B cell (primary cell): Measurements from ENCODE around the gene ABHD12B. TPM values are rescaled to one million over a fixed set of nuclear protein-coding genes. Genes with fewer than 3 reads are reported as not detected.

Experiments used
- ATAC-seq: fragments of 200-7000 bp; cut with Tn5 transposase; one replicate; pipeline ENCODE4 v1.10.0; 2021; ENCODE audit warnings: low read depth, mild to moderate bottlenecking, moderate number of reproducible peaks, moderate library complexity
- CTCF ChIA-PET: fragments of 350-600 bp; sonication (Branson Sonifier 250); formaldehyde crosslinking; loops from one replicate; lab custom pipeline; 2021; ENCODE audit warnings: antibody characterized with exemption, inconsistent platforms; lab: Charles Lee
- POLR2A ChIA-PET: fragments of 350-600 bp; sonication (Branson Sonifier 250); formaldehyde crosslinking; loops from one replicate; lab custom pipeline; 2021; ENCODE audit warnings: antibody characterized with exemption; lab: Charles Lee
- DNase-seq: peaks from one replicate; pipeline ENCODE4 v3.0.0; 2013
- H2AFZ ChIP-seq: 2 replicates; pipeline ENCODE4 v1.6.1; 2012; ENCODE audit warnings: mild to moderate bottlenecking, low read depth, low read length; ENCODE audit not compliant: insufficient read depth, poor library complexity, severe bottlenecking
- H3K27ac ChIP-seq, 2 donors: 1 replicate in 1 of 2; 2 replicates in 1 of 2; pipeline ENCODE4 v1.5.1; 2012 to 2013; ENCODE audit warnings: low read length in 2 of 2, mild to moderate bottlenecking in 2 of 2, moderate library complexity in 1 of 2
- H3K27me3 ChIP-seq, 4 experiments: fragments of 200-600 bp in 1 of 4; sonication (generic) in 1 of 4; replicated peaks in 1 of 4; 1 replicate in 2 of 4; 2 replicates in 2 of 4; pipeline versions ENCODE4 v1.6.1 to v1.7.0; 2013 to 2016; ENCODE audit warnings: low read length in 3 of 4, mild to moderate bottlenecking in 2 of 4, mixed read lengths in 1 of 4, moderate library complexity in 1 of 4; ENCODE audit not compliant: insufficient read depth in 4 of 4, control insufficient read depth in 3 of 4; ENCODE audit errors: control extremely low read depth in 1 of 4
- H3K36me3 ChIP-seq, 2 experiments: replicated peaks in 1 of 2; 1 replicate in 1 of 2; 2 replicates in 1 of 2; pipeline versions ENCODE4 v1.6.1 to v1.7.1; 2013; ENCODE audit warnings: low read length in 1 of 2; ENCODE audit not compliant: insufficient read depth in 2 of 2, control insufficient read depth in 1 of 2; ENCODE audit errors: control extremely low read depth in 1 of 2, extremely low read depth in 1 of 2
- H3K4me1 ChIP-seq, 2 donors: fragments of 200-600 bp in 1 of 2; sonication (generic) in 1 of 2; 1 replicate in 1 of 2; 2 replicates in 1 of 2; pipeline versions ENCODE4 v1.5.1 to v1.6.1; 2013 to 2017; ENCODE audit warnings: low read length in 2 of 2; ENCODE audit not compliant: control insufficient read depth in 2 of 2, insufficient read depth in 2 of 2
- H3K4me2 ChIP-seq: replicated peaks from 2 replicates; pipeline ENCODE3; 2012; ENCODE audit warnings: mild to moderate bottlenecking, low read depth, low read length; ENCODE audit not compliant: poor library complexity, severe bottlenecking
- H3K4me3 ChIP-seq, 5 experiments: fragments of 200-600 bp in 1 of 5; sonication (generic) in 1 of 5; 1 replicate in 3 of 5; 2 replicates in 2 of 5; pipeline versions ENCODE4 v1.5.1 to v1.7.0; 2011 to 2016; ENCODE audit warnings: low read length in 4 of 5, mild to moderate bottlenecking in 4 of 5, low read depth in 2 of 5, control low read depth in 1 of 5, moderate library complexity in 1 of 5; ENCODE audit not compliant: insufficient read depth in 1 of 5; ENCODE audit errors: control extremely low read depth in 1 of 5, extremely low read depth in 1 of 5
- H3K79me2 ChIP-seq: fragments of 200-600 bp; sonication (generic); one replicate; pipeline ENCODE4 v1.6.0; 2016; ENCODE audit warnings: low read length; ENCODE audit not compliant: control insufficient read depth, insufficient read depth
- H3K9ac ChIP-seq: fragments of 200-600 bp; sonication (generic); 2 replicates; pipeline ENCODE4 v1.6.1; 2017; ENCODE audit warnings: mild to moderate bottlenecking, low read length, moderate library complexity
- H3K9me3 ChIP-seq, 3 donors: one replicate each; pipeline versions ENCODE4 v1.6.1 to v1.7.1; 2013; ENCODE audit warnings: low read length in 2 of 3; ENCODE audit not compliant: control insufficient read depth in 2 of 3, insufficient read depth in 1 of 3; ENCODE audit errors: control extremely low read depth in 1 of 3
- H4K20me1 ChIP-seq: 2 replicates; pipeline ENCODE4 v1.6.0; 2012; ENCODE audit warnings: mild to moderate bottlenecking, low read length; ENCODE audit not compliant: insufficient read depth, control insufficient read depth, poor library complexity, severe bottlenecking
- H3K27ac Mint-ChIP-seq: one replicate; pipeline ENCODE4 v1.8.0; 2021; ENCODE audit warnings: mixed read lengths
- H3K27me3 Mint-ChIP-seq: one replicate; pipeline ENCODE4 v1.8.0; 2021; ENCODE audit warnings: mixed read lengths
- H3K4me1 Mint-ChIP-seq: one replicate; pipeline ENCODE4 v1.8.0; 2021; ENCODE audit warnings: mixed read lengths
- H3K4me3 Mint-ChIP-seq: one replicate; pipeline ENCODE4 v1.8.0; 2021; ENCODE audit warnings: mixed read lengths
- H3K9me3 Mint-ChIP-seq: one replicate; pipeline ENCODE4 v1.8.0; 2022; ENCODE audit warnings: mixed read lengths; ENCODE audit not compliant: insufficient read depth
- EZH2 ChIP-seq: IDR thresholded peaks from 2 replicates; pipeline ENCODE4 v1.6.1; 2012; ENCODE audit warnings: borderline replicate concordance, low read depth, mild to moderate bottlenecking, moderate library complexity, low read length; ENCODE audit not compliant: insufficient read depth, poor library complexity, severe bottlenecking
- WGBS: methylation state at CpG from one replicate; pipeline ENCODE4 v1.1.5; 2013; ENCODE audit warnings: missing lambda C conversion rate; ENCODE audit not compliant: insufficient coverage; 5-methylcytosine and 5-hydroxymethylcytosine counted together
- intact Hi-C: fragments of 100-400 bp; cut with micrococcal nuclease; formaldehyde crosslinking; loops from one replicate; pipeline ENCODE4 v1.10.0; 2022
- polyA plus RNA-seq: library from polyadenylated mRNA; depleted of rRNA; stranded (reverse); fragments of >200 nt; gene quantifications from 2 replicates; pipeline ENCODE4 v1.2.3, GENCODE V29; 2012
- total RNA-seq, 2 donors: library from RNA; stranded (reverse); fragments of 120-200 nt in 1 of 2; gene quantifications; 1 replicate in 1 of 2; 2 replicates in 1 of 2; pipeline versions ENCODE4 v1.2.3 to v1.2.4, GENCODE V29; 2013 to 2022
- TF ChIP-seq, protein P1 (sequence below): fragments of 200-600 bp; IDR thresholded peaks from one replicate; pipeline ENCODE4 v1.8.0; 2022; ENCODE audit warnings: antibody characterized with exemption, mild to moderate bottlenecking

ABHD12B gene
- total and polyA plus RNA-seq, 2 donors (not counting 1 experiment from before 2014, with no cell fraction given), result not detected

DNA sequence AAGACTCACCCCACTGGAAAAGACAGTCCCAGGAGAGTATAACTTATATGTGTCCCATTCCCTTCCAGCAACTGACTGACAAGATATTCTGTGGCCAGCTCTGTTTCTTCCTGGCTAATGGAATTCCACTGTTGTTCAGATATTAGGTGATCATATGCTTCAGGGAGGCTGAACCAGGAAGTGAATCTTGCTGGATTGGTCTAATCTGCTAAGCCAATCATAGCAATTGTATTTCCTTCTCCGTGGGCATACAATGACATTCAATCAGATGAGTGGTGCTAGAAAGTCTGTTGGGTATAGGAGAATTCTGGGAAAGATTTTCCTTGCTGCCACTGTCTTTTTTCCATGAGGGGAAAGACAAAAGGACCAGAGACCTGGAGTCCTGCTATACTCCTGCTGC, 60.3 kb downstream of the ABHD12B start:
- H3K27ac Mint-ChIP-seq, result no peak overlapping the region
- ChIA-PET CTCF (interaction anchor here (1.7 kb wide), 1 partner anchor 72 kb away, joined by 4 read pairs; no protein-coding TSS in a partner anchor), POLR2A (no interaction called here)
- no peak overlapping the region for H3K4me2 ChIP-seq
- H3K27me3 Mint-ChIP-seq, result peaks cover 37% of the 10 kb centered on the region
- no peak overlapping the region for H3K4me3 ChIP-seq
- no peak for DNase-seq
- intact Hi-C loops, result no loop called here
- H3K9ac ChIP-seq, result no peak overlapping the region
- no peaks in the 10 kb centered on the region for H4K20me1 ChIP-seq
- no peak overlapping the region for H3K27ac ChIP-seq
- TF ChIP-seq, protein P1, sequence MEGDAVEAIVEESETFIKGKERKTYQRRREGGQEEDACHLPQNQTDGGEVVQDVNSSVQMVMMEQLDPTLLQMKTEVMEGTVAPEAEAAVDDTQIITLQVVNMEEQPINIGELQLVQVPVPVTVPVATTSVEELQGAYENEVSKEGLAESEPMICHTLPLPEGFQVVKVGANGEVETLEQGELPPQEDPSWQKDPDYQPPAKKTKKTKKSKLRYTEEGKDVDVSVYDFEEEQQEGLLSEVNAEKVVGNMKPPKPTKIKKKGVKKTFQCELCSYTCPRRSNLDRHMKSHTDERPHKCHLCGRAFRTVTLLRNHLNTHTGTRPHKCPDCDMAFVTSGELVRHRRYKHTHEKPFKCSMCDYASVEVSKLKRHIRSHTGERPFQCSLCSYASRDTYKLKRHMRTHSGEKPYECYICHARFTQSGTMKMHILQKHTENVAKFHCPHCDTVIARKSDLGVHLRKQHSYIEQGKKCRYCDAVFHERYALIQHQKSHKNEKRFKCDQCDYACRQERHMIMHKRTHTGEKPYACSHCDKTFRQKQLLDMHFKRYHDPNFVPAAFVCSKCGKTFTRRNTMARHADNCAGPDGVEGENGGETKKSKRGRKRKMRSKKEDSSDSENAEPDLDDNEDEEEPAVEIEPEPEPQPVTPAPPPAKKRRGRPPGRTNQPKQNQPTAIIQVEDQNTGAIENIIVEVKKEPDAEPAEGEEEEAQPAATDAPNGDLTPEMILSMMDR, result no peak
- no peak for TF ChIP-seq EZH2
- no peak overlapping the region for H2AFZ ChIP-seq
- no peaks in the 10 kb centered on the region for H3K9me3 ChIP-seq
- 80% methylated on average over 1 of the region's 1 CpG for WGBS
- no peak overlapping the region for H3K4me3 Mint-ChIP-seq
- H3K36me3 ChIP-seq, result no peaks in the 10 kb centered on the region
- no peaks in the 10 kb centered on the region for H3K4me1 Mint-ChIP-seq
- no peaks in the 10 kb centered on the region for H3K9me3 Mint-ChIP-seq
- ATAC-seq, result no peak
- H3K79me2 ChIP-seq, result no peaks in the 10 kb centered on the region
- H3K4me1 ChIP-seq, result no peaks in the 10 kb centered on the region
- no peaks in the 10 kb centered on the region for H3K27me3 ChIP-seq

DNA sequence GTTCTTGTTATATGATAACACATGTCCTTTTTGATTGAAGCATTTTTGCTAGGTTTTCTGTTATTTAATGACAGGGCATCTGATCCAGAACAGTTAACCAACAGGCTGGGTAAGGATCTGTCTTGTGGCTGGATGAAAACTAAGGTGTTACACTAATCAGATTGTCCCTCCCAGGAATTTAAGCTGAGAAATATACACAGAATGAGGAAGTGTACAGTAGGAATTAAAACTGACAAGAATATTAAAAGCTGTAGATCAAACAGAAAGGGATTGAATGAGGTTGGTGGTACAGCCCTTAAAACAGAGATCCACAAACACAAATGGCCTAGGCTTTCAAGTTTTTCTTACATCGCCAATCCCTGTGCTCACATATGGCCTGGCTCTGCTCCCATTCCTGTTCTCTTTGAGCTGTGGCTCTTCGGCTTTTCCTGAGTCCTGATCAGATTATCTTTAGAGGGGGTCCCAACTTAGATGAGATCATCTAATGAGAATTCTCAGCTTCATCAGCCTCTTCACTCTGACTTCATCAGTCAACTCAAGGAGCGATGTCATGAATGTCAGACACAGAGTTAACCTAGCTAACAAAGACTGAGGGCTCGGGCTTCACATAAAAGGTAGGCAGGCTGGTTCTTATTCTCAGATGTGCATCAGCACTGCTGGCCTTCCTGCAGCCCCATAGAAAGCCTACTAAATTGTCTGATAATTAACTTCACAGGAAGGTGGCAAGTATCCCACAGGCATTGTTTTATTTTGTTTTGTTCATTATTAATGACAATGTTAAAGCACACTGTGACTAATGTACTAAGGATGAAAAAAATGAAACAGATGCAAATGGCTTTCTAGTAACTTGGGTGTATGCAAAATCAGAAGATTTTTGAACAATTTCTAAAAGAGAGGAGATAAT, 61.0 kb downstream of the ABHD12B start:
- Histone ChIP-seq H3K9me3 (no peaks in the 10 kb centered on the region), H3K4me3 (no peak overlapping the region), H3K36me3 (no peaks in the 10 kb centered on the region), H3K9ac (no peak overlapping the region), H3K4me2 (no peak overlapping the region), H3K79me2 (no peaks in the 10 kb centered on the region), H2AFZ (no peak overlapping the region), H3K27me3 (no peaks in the 10 kb centered on the region), H3K4me1 (no peaks in the 10 kb centered on the region), H4K20me1 (no peaks in the 10 kb centered on the region), H3K27ac (no peak overlapping the region)
- CTCF ChIA-PET, result interaction anchor here (1.7 kb wide), 1 partner anchor 72 kb away, joined by 4 read pairs; no protein-coding TSS in a partner anchor
- Mint-ChIP-seq H3K4me3 (no peak overlapping the region), H3K9me3 (no peaks in the 10 kb centered on the region), H3K27ac (no peak overlapping the region), H3K27me3 (peaks cover 37% of the 10 kb centered on the region), H3K4me1 (no peaks in the 10 kb centered on the region)
- DNase-seq, result no peak
- WGBS, result 91% methylated on average over 3 of the region's 4 CpGs
- TF ChIP-seq, protein P1, result no peak
- no peak for TF ChIP-seq EZH2
- POLR2A ChIA-PET, result no interaction called here
- intact Hi-C loops, result no loop called here
- no peak for ATAC-seq
